ENCODE data around the gene BBS10. TPM values are rescaled to one million over a fixed set of nuclear protein-coding genes. Genes with fewer than 3 reads are reported as not detected.

The BBS10 gene
- total and polyA plus RNA-seq, 9 of the 15 experiments (the other 6 are each of a cell fraction or from before 2014, with no cell fraction given): 2.3 to 14.9 (median 5.9) TPM

GRCh38 chr12:76348079-76348901, at the start of gene BBS10 (continued):
- TF ChIP-seq ZNF449 (CRISPR knock-in tag; IDR thresholded peaks at IDR 0.05): no peak
- TF ChIP-seq FUS (optimal IDR thresholded peaks at IDR 0.05; ENCODE audit: low read depth, low read length): no peak
- no peak for TF ChIP-seq NEUROD1 (IDR thresholded peaks at IDR 0.05; ENCODE audit: borderline replicate concordance, low read depth, low read length, partially characterized antibody)
- no peak for TF ChIP-seq KLF16 (IDR thresholded peaks at IDR 0.05)
- TF ChIP-seq, protein P1, sequence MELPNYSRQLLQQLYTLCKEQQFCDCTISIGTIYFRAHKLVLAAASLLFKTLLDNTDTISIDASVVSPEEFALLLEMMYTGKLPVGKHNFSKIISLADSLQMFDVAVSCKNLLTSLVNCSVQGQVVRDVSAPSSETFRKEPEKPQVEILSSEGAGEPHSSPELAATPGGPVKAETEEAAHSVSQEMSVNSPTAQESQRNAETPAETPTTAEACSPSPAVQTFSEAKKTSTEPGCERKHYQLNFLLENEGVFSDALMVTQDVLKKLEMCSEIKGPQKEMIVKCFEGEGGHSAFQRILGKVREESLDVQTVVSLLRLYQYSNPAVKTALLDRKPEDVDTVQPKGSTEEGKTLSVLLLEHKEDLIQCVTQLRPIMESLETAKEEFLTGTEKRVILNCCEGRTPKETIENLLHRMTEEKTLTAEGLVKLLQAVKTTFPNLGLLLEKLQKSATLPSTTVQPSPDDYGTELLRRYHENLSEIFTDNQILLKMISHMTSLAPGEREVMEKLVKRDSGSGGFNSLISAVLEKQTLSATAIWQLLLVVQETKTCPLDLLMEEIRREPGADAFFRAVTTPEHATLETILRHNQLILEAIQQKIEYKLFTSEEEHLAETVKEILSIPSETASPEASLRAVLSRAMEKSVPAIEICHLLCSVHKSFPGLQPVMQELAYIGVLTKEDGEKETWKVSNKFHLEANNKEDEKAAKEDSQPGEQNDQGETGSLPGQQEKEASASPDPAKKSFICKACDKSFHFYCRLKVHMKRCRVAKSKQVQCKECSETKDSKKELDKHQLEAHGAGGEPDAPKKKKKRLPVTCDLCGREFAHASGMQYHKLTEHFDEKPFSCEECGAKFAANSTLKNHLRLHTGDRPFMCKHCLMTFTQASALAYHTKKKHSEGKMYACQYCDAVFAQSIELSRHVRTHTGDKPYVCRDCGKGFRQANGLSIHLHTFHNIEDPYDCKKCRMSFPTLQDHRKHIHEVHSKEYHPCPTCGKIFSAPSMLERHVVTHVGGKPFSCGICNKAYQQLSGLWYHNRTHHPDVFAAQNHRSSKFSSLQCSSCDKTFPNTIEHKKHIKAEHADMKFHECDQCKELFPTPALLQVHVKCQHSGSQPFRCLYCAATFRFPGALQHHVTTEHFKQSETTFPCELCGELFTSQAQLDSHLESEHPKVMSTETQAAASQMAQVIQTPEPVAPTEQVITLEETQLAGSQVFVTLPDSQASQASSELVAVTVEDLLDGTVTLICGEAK (IDR thresholded peaks at IDR 0.05): peak; percentile 97
- TF ChIP-seq, protein P1 (CRISPR knock-in tag; IDR thresholded peaks at IDR 0.05): no peak
- TF ChIP-seq NCOR1 (IDR thresholded peaks at IDR 0.05): no peak
- TF ChIP-seq ZNF143 (CRISPR knock-in tag; IDR thresholded peaks at IDR 0.05): no peak
- peak; percentile 50; the same call in 1 of the 2 replicates for TF ChIP-seq CREB3L1 (IDR thresholded peaks at IDR 0.05; ENCODE audit: borderline replicate concordance, low read depth)
- peak; percentile 2 for TF ChIP-seq FIP1L1 (IDR thresholded peaks at IDR 0.05; ENCODE audit: low read depth, low read length, poor library complexity, severe bottlenecking)
- TF ChIP-seq TRIM28 (IDR thresholded peaks at IDR 0.05): no peak; the same call in 1 of the 2 replicates
- TF ChIP-seq LCOR (CRISPR knock-in tag; IDR thresholded peaks at IDR 0.05): peak; percentile 85; the same call in 1 of the 2 replicates
- no peak for TF ChIP-seq ZNF699 (CRISPR knock-in tag; IDR thresholded peaks at IDR 0.05; ENCODE audit: insufficient replicate concordance)
- TF ChIP-seq ZNF408 (CRISPR knock-in tag; IDR thresholded peaks at IDR 0.05; ENCODE audit: low read depth): no peak
